Mesenchymal stem cell (in vitro differentiated cells and primary cell): ENCODE results near the gene PCNX3.

Experiments used
- DNase-seq: peaks from one replicate; pipeline ENCODE4 v3.0.0-alpha.2; 2013
- H2AFZ ChIP-seq: one replicate; pipeline ENCODE4 v1.6.1; 2013; ENCODE audit warnings: low read depth, mild to moderate bottlenecking, control low read depth, inconsistent platforms, low read length, moderate library complexity
- H2AK5ac ChIP-seq: 2 replicates; pipeline ENCODE4 v1.6.1; 2013; ENCODE audit warnings: low read length, moderate library complexity, mild to moderate bottlenecking, inconsistent platforms; ENCODE audit not compliant: severe bottlenecking
- H2BK120ac ChIP-seq: one replicate; pipeline ENCODE4 v1.6.1; 2013; ENCODE audit warnings: low read depth, mild to moderate bottlenecking, inconsistent platforms, low read length, moderate library complexity
- H2BK12ac ChIP-seq, 2 experiments: one replicate each; pipeline ENCODE4 v1.6.1; 2013; ENCODE audit warnings: inconsistent platforms in 2 of 2, low read length in 2 of 2, mild to moderate bottlenecking in 2 of 2, moderate library complexity in 2 of 2, control low read depth in 1 of 2
- H2BK15ac ChIP-seq: one replicate; pipeline ENCODE4 v1.6.1; 2013; ENCODE audit warnings: mild to moderate bottlenecking, low read depth, inconsistent platforms; ENCODE audit not compliant: poor library complexity, severe bottlenecking
- H2BK5ac ChIP-seq: 2 replicates; pipeline ENCODE4 v1.6.1; 2013; ENCODE audit warnings: low read depth, mild to moderate bottlenecking, low read length, control low read depth, inconsistent platforms; ENCODE audit not compliant: poor library complexity, severe bottlenecking
- H3K14ac ChIP-seq, 2 experiments: one replicate each; pipeline ENCODE4 v1.6.1; 2013; ENCODE audit warnings: inconsistent platforms in 2 of 2, low read length in 2 of 2, control low read depth in 1 of 2, mild to moderate bottlenecking in 1 of 2, moderate library complexity in 1 of 2
- H3K18ac ChIP-seq, 2 experiments: one replicate each; pipeline ENCODE4 v1.6.1; 2013; ENCODE audit warnings: inconsistent platforms in 2 of 2, low read length in 2 of 2, control low read depth in 1 of 2, low read depth in 1 of 2, mild to moderate bottlenecking in 1 of 2
- H3K23ac ChIP-seq, 2 experiments: one replicate each; pipeline ENCODE4 v1.6.1; 2013; ENCODE audit warnings: inconsistent platforms in 2 of 2, low read length in 2 of 2, mild to moderate bottlenecking in 2 of 2, moderate library complexity in 2 of 2, control low read depth in 1 of 2
- H3K27ac ChIP-seq: 2 replicates; pipeline ENCODE4 v1.5.1; 2013; ENCODE audit warnings: mild to moderate bottlenecking, moderate library complexity, low read length, control low read depth, inconsistent platforms; ENCODE audit not compliant: poor library complexity, severe bottlenecking
- H3K27me3 ChIP-seq, 2 experiments: 2 replicates each; pipeline versions ENCODE4 v1.6.1 to v1.7.0; 2013; ENCODE audit warnings: low read length in 2 of 2, mild to moderate bottlenecking in 2 of 2, moderate library complexity in 2 of 2, control low read depth in 1 of 2, inconsistent platforms in 1 of 2; ENCODE audit not compliant: control insufficient read depth in 1 of 2, insufficient read depth in 1 of 2
- H3K36me3 ChIP-seq, 2 experiments: 2 replicates each; pipeline versions ENCODE4 v1.6.1 to v1.7.0; 2013; ENCODE audit warnings: low read length in 2 of 2, control low read depth in 1 of 2, inconsistent platforms in 1 of 2, low read depth in 1 of 2, mild to moderate bottlenecking in 1 of 2; ENCODE audit not compliant: insufficient read depth in 2 of 2, control insufficient read depth in 1 of 2
- H3K4ac ChIP-seq, 2 experiments: one replicate each; pipeline ENCODE4 v1.6.1; 2013; ENCODE audit warnings: inconsistent platforms in 2 of 2, low read length in 2 of 2, mild to moderate bottlenecking in 2 of 2, moderate library complexity in 2 of 2, control low read depth in 1 of 2, low read depth in 1 of 2
- H3K4me1 ChIP-seq: 2 replicates; pipeline ENCODE4 v1.6.1; 2013; ENCODE audit warnings: low read depth, low read length, control low read depth; ENCODE audit not compliant: control insufficient read depth, insufficient read depth
- H3K4me2 ChIP-seq: 2 replicates; pipeline ENCODE4 v1.6.1; 2013; ENCODE audit warnings: low read length, mild to moderate bottlenecking, inconsistent platforms; ENCODE audit not compliant: poor library complexity, severe bottlenecking
- H3K4me3 ChIP-seq, 2 experiments: 2 replicates each; pipeline versions ENCODE4 v1.5.1 to v1.7.0; 2013; ENCODE audit warnings: low read length in 2 of 2, mild to moderate bottlenecking in 2 of 2, control low read depth in 1 of 2, low read depth in 1 of 2; ENCODE audit not compliant: insufficient read depth in 1 of 2
- H3K79me1 ChIP-seq: replicated peaks from 2 replicates; pipeline ENCODE4 v1.6.1; 2013; ENCODE audit warnings: mild to moderate bottlenecking, control low read depth, low read length, inconsistent platforms; ENCODE audit not compliant: poor library complexity, severe bottlenecking
- H3K9ac ChIP-seq: 2 replicates; pipeline ENCODE4 v1.7.0; 2013; ENCODE audit warnings: mild to moderate bottlenecking, low read length, moderate library complexity
- H3K9me3 ChIP-seq: 2 replicates; pipeline ENCODE4 v1.7.0; 2013; ENCODE audit warnings: mild to moderate bottlenecking, low read length; ENCODE audit not compliant: control insufficient read depth
- H4K8ac ChIP-seq: one replicate; pipeline ENCODE4 v1.6.1; 2013; ENCODE audit warnings: inconsistent platforms, mild to moderate bottlenecking, low read length, moderate library complexity
- H4K91ac ChIP-seq: one replicate; pipeline ENCODE4 v1.6.1; 2013; ENCODE audit warnings: mild to moderate bottlenecking, low read length, inconsistent platforms
- WGBS: methylation state at CpG from one replicate; pipeline ENCODE4 v1.1.7; 2013; ENCODE audit warnings: mixed read lengths; 5-methylcytosine and 5-hydroxymethylcytosine counted together

The PCNX3 gene

GRCh38 chr11:65615950-65616574, 486 bp downstream of the PCNX3 start:
- no peaks in the 10 kb centered on the region for H3K9me3 ChIP-seq
- H3K4me3 ChIP-seq = peak overlapping the region; percentile 85 to 96
- peak overlapping the region; percentile 69 to 87 for H3K4ac ChIP-seq
- H3K9ac ChIP-seq = peak overlapping the region; percentile 94
- H3K23ac ChIP-seq = no peak overlapping the region
- no peak overlapping the region for H2BK15ac ChIP-seq
- H3K27ac ChIP-seq = peak overlapping the region; percentile 90
- H3K14ac ChIP-seq = peak overlapping the region in 1 of 2 experiments; percentile 71
- peaks cover 19% of the 10 kb centered on the region for H3K79me1 ChIP-seq
- H2BK12ac ChIP-seq = no peak overlapping the region
- DNase-seq = no peak
- peak overlapping the region; percentile 83 to 87 for H3K18ac ChIP-seq
- peak overlapping the region; percentile 77 for H4K91ac ChIP-seq
- H3K36me3 ChIP-seq = peaks cover 49 to 57% of the 10 kb centered on the region in 2 experiments
- H2BK5ac ChIP-seq = peak overlapping the region; percentile 75
- H3K4me2 ChIP-seq = peak overlapping the region; percentile 60
- H3K27me3 ChIP-seq = no peaks in the 10 kb centered on the region
- peaks cover 56% of the 10 kb centered on the region for H3K4me1 ChIP-seq
- WGBS = 1% methylated on average over 38 of the region's 50 CpGs
- peak overlapping the region; percentile 61 for H4K8ac ChIP-seq
- H2AK5ac ChIP-seq = no peak overlapping the region
- no peak overlapping the region for H2AFZ ChIP-seq
- H2BK120ac ChIP-seq = peak overlapping the region; percentile 67

- Histone ChIP-seq H2BK120ac (no peak overlapping the region), H3K4ac (peak overlapping the region in 1 of 2 experiments; percentile 54), H3K27me3 (no peaks in the 10 kb centered on the region), H2BK5ac (no peak overlapping the region), H3K9ac (peak overlapping the region; percentile 94), H3K27ac (no peak overlapping the region), H2BK12ac (no peak overlapping the region), H4K8ac (no peak overlapping the region), H4K91ac (no peak overlapping the region), H3K36me3 (peaks cover 54 to 57% of the 10 kb centered on the region in 2 experiments), H3K9me3 (no peaks in the 10 kb centered on the region), H3K23ac (no peak overlapping the region), H2BK15ac (no peak overlapping the region), H3K18ac (no peak overlapping the region), H3K4me2 (peak overlapping the region; percentile 60), H3K14ac (no peak overlapping the region), H3K4me3 (peak overlapping the region; percentile 85 to 96), H3K79me1 (peaks cover 19% of the 10 kb centered on the region), H2AFZ (no peak overlapping the region), H3K4me1 (peaks cover 55% of the 10 kb centered on the region), H2AK5ac (no peak overlapping the region)
- peak; percentile 14 for DNase-seq
- 91% methylated on average over 9 of the region's 10 CpGs for WGBS
Observed at GRCh38 chr11:65616575-65617001, 1.0 kb downstream of the PCNX3 start.

GRCh38 chr11:65617136-65617850, 1.7 kb downstream of the PCNX3 start:
- no peak overlapping the region for H3K18ac ChIP-seq
- no peak overlapping the region for H3K23ac ChIP-seq
- no peak overlapping the region for H2BK5ac ChIP-seq
- H3K79me1 ChIP-seq = peaks cover 23% of the 10 kb centered on the region
- H3K9ac ChIP-seq = peak overlapping the region; percentile 94
- no peak overlapping the region for H2BK120ac ChIP-seq
- no peak for DNase-seq
- H3K36me3 ChIP-seq = peaks cover 56 to 60% of the 10 kb centered on the region in 2 experiments
- peak overlapping the region in 1 of 2 experiments; percentile 96 for H3K4me3 ChIP-seq
- no peaks in the 10 kb centered on the region for H3K27me3 ChIP-seq
- no peak overlapping the region for H3K14ac ChIP-seq
- H3K4me2 ChIP-seq = peak overlapping the region; percentile 60
- H4K8ac ChIP-seq = no peak overlapping the region
- no peak overlapping the region for H4K91ac ChIP-seq
- no peak overlapping the region for H2AFZ ChIP-seq
- H3K4ac ChIP-seq = no peak overlapping the region
- no peak overlapping the region for H3K27ac ChIP-seq
- no peaks in the 10 kb centered on the region for H3K9me3 ChIP-seq
- H2BK15ac ChIP-seq = no peak overlapping the region
- peaks cover 49% of the 10 kb centered on the region for H3K4me1 ChIP-seq
- WGBS = 93% methylated on average over 17 of the region's 17 CpGs
- no peak overlapping the region for H2AK5ac ChIP-seq
- H2BK12ac ChIP-seq = no peak overlapping the region

- no peak for DNase-seq
- H3K27me3 ChIP-seq = no peaks in the 10 kb centered on the region
- peaks cover 57 to 61% of the 10 kb centered on the region in 2 experiments for H3K36me3 ChIP-seq
- H3K9ac ChIP-seq = no peak overlapping the region
- H4K91ac ChIP-seq = no peak overlapping the region
- no peak overlapping the region for H2BK120ac ChIP-seq
- no peak overlapping the region for H4K8ac ChIP-seq
- peaks cover 40% of the 10 kb centered on the region for H3K4me1 ChIP-seq
- no peak overlapping the region for H3K18ac ChIP-seq
- no peak overlapping the region for H3K4me2 ChIP-seq
- H3K9me3 ChIP-seq = no peaks in the 10 kb centered on the region
- H2AFZ ChIP-seq = no peak overlapping the region
- H2BK12ac ChIP-seq = no peak overlapping the region
- H3K4me3 ChIP-seq = no peak overlapping the region
- peaks cover 27% of the 10 kb centered on the region for H3K79me1 ChIP-seq
- no peak overlapping the region for H3K27ac ChIP-seq
- H3K23ac ChIP-seq = no peak overlapping the region
- H3K14ac ChIP-seq = no peak overlapping the region
- no peak overlapping the region for H3K4ac ChIP-seq
- WGBS = over 99% methylated on average over 29 of the region's 33 CpGs
- no peak overlapping the region for H2BK15ac ChIP-seq
- no peak overlapping the region for H2BK5ac ChIP-seq
- no peak overlapping the region for H2AK5ac ChIP-seq
Observed at GRCh38 chr11:65617990-65618751, 2.6 kb downstream of the PCNX3 start.
